RWPE1 (cell line): Measurements from ENCODE around the gene SUPT20H.

ENCODE experiments used
- CTCF ChIA-PET: fragments of 350-600 bp; sonication (Branson Sonifier 250); formaldehyde crosslinking; extraction: SDS; loops from one replicate; lab custom pipeline; 2021; lab: Yijun Ruan, JAX
- POLR2A ChIA-PET: fragments of 400-600 bp; formaldehyde crosslinking; extraction: SDS; loops from one replicate; lab custom pipeline; 2020; ENCODE audit warnings: antibody characterized with exemption; ENCODE audit not compliant: low non-redundant PET; lab: Yijun Ruan, JAX
- DNase-seq: peaks from one replicate; pipeline ENCODE4 v3.0.0; 2012; ENCODE audit warnings: low spot score
- H3K27ac ChIP-seq: fragments of 450-650 bp; 2 replicates; pipeline ENCODE4 v1.5.1; 2017
- CTCF ChIP-seq: fragments of 450-650 bp; conservative IDR thresholded peaks from 2 replicates; pipeline ENCODE4 v1.5.1; 2017; ENCODE audit warnings: low read depth, mild to moderate bottlenecking

SUPT20H gene

DNA sequence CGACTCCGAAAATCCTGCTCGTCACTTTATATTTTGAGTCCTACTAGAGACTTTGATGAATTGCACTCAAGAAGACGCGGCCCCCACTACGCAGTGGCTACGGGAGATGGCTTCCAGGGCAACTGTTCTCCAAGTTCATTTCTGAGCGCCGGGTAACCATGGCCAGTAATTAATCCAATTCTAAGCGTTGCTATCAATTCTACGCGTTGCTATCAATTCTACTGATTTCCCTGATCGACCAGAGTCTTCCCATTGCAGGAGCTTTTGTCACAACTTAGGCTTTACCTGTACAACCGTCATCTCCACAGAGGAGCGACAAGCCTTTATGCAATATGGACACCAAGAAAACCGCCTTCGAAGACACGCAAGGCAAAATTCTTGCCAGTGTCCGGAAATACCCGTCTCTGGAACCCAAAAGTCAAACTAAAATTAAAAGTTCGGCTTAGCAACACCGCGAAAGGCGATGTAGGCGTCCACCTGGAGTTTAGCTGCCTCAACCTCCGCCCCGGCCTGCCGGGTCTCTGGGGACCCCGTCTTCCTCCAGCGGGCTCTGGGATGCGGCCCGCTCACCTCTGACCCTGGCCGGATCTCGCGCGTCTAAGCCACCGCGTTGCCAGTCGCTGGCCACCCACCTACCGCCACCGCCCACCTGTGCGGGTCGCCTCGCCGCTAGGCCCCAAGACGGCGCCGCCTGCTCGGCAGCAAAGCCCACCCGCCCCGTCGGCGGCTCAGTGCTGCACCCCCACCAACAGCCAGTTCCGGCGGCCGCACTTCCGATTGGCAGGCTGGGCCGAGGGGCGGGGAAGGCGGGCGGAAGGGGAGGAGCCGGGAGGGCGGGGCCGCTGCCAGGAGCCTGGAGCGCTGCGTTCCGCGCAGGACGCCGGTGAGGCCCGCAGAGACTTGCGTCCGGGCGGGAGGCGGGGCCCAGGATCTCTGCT lies at the start of gene SUPT20H:
Gene SUPT20H, minus strand, starts transcription at position 779 of the 938 bp plus-strand sequence. CDS start 8,198 bp downstream, outside the sequence.
- ChIA-PET CTCF (interaction anchor here (0.5 kb wide), 1 partner anchor 11 kb away, joined by 3 read pairs; no protein-coding TSS in a partner anchor), POLR2A (no interaction called here)
- TF ChIP-seq CTCF: no peak
- DNase-seq: peak; percentile 82
- peak within 1 kb of the TSS; percentile 86 for H3K27ac ChIP-seq

DNA sequence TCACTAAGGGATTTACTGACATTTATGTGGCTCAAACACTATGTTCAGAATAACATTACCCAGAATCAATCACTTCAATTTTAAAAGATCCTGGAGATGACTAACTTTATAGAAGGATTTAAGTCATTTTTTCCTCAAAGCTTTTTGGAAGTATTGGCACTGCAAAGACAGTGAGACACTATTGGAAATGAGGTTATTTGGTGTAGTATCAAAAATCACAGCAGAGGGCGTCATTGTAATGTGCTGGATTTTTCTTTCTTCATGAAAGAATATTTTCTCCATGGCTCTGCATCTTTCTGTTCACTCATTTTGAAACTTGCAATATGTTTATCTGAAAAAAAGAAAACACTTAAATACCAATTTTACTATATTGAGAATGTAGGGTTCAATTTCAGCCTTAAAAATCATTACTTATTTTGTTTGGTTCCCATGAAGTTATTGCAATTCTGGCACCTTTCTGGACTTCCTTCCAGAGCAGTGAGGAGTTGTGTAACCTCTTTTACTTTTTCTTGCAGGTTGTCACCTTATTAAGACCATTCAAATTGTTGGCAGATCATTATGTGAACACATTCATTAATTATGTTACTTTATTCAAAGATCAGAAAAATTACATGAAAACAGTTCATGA lies 49.7 kb upstream of the SUPT20H start:
- ChIA-PET POLR2A (no interaction called here), CTCF (interaction anchor here (0.5 to 0.7 kb wide), 3 partner anchors 150 to 496 kb away, joined by 4 to 6 read pairs (median 4); no protein-coding TSS in a partner anchor)
- no peak overlapping the region for H3K27ac ChIP-seq
- peak; percentile 83 for TF ChIP-seq CTCF
- DNase-seq: peak; percentile 8

DNA sequence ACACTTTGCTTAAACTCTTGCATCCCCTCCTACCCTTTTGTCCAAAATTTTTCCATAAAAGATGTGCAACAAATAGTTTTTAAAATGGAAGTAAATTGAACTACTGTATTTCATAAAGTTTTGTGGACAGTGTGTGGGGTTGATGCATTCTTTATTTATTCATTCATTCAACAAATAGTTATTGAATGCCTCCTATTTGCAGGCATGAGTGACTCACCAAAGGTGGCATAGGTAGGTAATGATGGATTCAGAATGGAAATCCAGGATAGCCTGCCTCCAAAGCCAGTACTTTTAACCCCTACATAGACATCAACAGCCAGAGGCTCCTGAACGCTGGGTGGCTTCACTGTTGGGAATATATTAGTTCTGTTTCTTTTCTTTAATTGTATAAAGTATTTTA lies 48.4 kb upstream of the SUPT20H start:
- ChIA-PET CTCF (interaction anchor here (0.7 kb wide), 1 partner anchor 237 kb away, joined by 4 read pairs; no protein-coding TSS in a partner anchor), POLR2A (no interaction called here)
- no peak for DNase-seq
- no peak for TF ChIP-seq CTCF
- H3K27ac ChIP-seq: no peak overlapping the region

DNA sequence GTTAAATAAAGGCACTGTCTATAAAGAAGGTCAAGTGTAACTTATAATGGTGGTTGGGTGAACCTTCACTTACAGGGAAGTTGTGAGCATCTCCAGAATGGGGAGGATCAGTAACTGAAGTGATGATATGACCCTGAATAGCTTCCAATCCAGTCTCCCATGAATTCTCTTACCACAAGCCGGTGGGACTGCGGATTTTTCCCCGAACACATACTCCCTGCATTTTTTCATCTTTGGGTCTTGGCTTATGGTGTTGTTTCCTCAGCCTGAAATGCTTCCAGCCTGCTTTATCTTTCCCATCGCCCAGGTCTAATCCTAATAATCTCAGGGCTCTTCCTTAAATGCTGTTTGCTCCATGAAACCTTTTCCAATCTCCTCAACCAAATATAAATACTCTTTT lies 48.0 kb upstream of the SUPT20H start:
- H3K27ac ChIP-seq: no peak overlapping the region
- ChIA-PET CTCF (interaction anchor here (0.7 kb wide), 1 partner anchor 237 kb away, joined by 4 read pairs; no protein-coding TSS in a partner anchor), POLR2A (no interaction called here)
- DNase-seq: no peak
- TF ChIP-seq CTCF: no peak

GRCh38 chr13:37106642-37107041 lies 47.2 kb upstream of the SUPT20H start:
- ChIA-PET POLR2A (no interaction called here), CTCF (no interaction called here)
- DNase-seq: no peak
- no peak for TF ChIP-seq CTCF
- no peak overlapping the region for H3K27ac ChIP-seq

GRCh38 chr13:37105251-37105714 lies 45.8 kb upstream of the SUPT20H start, which contains the start of gene CSNK1A1L:
Gene CSNK1A1L (minus strand): TSS chr13:37105664. CDS start chr13:37105256, 408 bp downstream.
- ChIA-PET CTCF (interaction anchor here (0.6 kb wide), 1 partner anchor 769 kb away, joined by 5 read pairs; no protein-coding TSS in a partner anchor), POLR2A (no interaction called here)
- no peak within 1 kb of the TSS for H3K27ac ChIP-seq
- no peak for TF ChIP-seq CTCF
- DNase-seq: no peak
